ENCODE measurements around the gene C9orf153. TPM values are rescaled to one million over a fixed set of nuclear protein-coding genes. Genes with fewer than 3 reads are reported as not detected.

The C9orf153 gene
- total and polyA plus RNA-seq, 2 of the 8 experiments (the other 6 are each of a cell fraction or from before 2014, with no cell fraction given): not detected

GRCh38 chr9:86274821-86275643 lies 15.6 kb upstream of the C9orf153 start:
- Histone ChIP-seq H2AFZ (ENCODE audit: low read length) (no peak overlapping the region), H3K56ac (replicated peaks; ENCODE audit: insufficient read length, low read depth, low read length) (no peak overlapping the region), H3K14ac (ENCODE audit: insufficient read length) (no peak overlapping the region), H3K79me2 (ENCODE audit: control insufficient read depth in 1 of 2, insufficient read depth in 2 of 2, low read length in 2 of 2) (peaks cover 6 to 57% of the 10 kb centered on the region in 2 experiments), H4K5ac (ENCODE audit: insufficient read length, low read depth, low read length) (no peak overlapping the region), H3K23ac (ENCODE audit: insufficient read length) (no peak overlapping the region), H4K20me1 (replicated peaks in 1 of 2; ENCODE audit: control insufficient read depth in 1 of 2, insufficient read depth in 2 of 2, low read length in 2 of 2) (peaks cover 1 to 9% of the 10 kb centered on the region in 2 experiments), H3K36me3 (ENCODE audit: control insufficient read depth in 2 of 4, insufficient read depth in 4 of 4, low read length in 3 of 4) (peaks cover 5 to 43% (median 22%) of the 10 kb centered on the region in 4 experiments; a peak in 7 of 8 replicates), H2BK5ac (ENCODE audit: low read depth, low read length) (no peak overlapping the region), H3K4ac (replicated peaks; ENCODE audit: insufficient read length, low read depth, low read length) (no peak overlapping the region), H2BK15ac (ENCODE audit: low read length) (no peak overlapping the region), H3K9me3 (ENCODE audit: insufficient read depth in 2 of 2, low read depth in 1 of 2, low read length in 1 of 2) (no peaks in the 10 kb centered on the region; a peak in 1 of 4 replicates), H4K8ac (ENCODE audit: extremely low read depth, insufficient read depth, low read length) (no peak overlapping the region), H3K4me2 (ENCODE audit: insufficient read depth in 1 of 2, low read depth in 2 of 2, low read length in 2 of 2) (no peak overlapping the region), H3K79me1 (ENCODE audit: low read depth, low read length) (peaks cover 9% of the 10 kb centered on the region), H3K27me3 (replicated peaks in 1 of 4; ENCODE audit: control insufficient read depth in 3 of 4, extremely low read depth in 1 of 4, insufficient read depth in 3 of 4, low read length in 3 of 4) (no peaks in the 10 kb centered on the region), H2BK120ac (replicated peaks; ENCODE audit: low read depth, low read length) (no peak overlapping the region), H3K9ac (replicated peaks in 1 of 4; ENCODE audit: extremely low read depth in 1 of 4, low read depth in 3 of 4, low read length in 3 of 4) (no peak overlapping the region), H3K4me1 (replicated peaks in 1 of 4; ENCODE audit: control insufficient read depth in 3 of 4, insufficient read depth in 4 of 4, low read length in 3 of 4) (peaks cover 0 to 4% (median 2%) of the 10 kb centered on the region in 4 experiments; a peak in 2 of 7 replicates), H2BK12ac (ENCODE audit: low read depth, low read length) (no peak overlapping the region), H2AK5ac (ENCODE audit: low read depth, low read length) (no peak overlapping the region), H3K18ac (ENCODE audit: extremely low read depth, low read length) (no peak overlapping the region), H2BK20ac (ENCODE audit: low read length) (no peak overlapping the region), H3K4me3 (ENCODE audit: extremely low read depth in 1 of 4, insufficient read depth in 2 of 4, low read depth in 3 of 4, low read length in 4 of 4) (no peak overlapping the region), H3K27ac (ENCODE audit: low read depth, low read length) (no peak overlapping the region), H3K23me2 (ENCODE audit: low read depth, low read length) (no peaks in the 10 kb centered on the region), H4K91ac (replicated peaks; ENCODE audit: insufficient read length, low read length) (no peak overlapping the region)
- TF ChIP-seq TEAD4 (IDR thresholded peaks at IDR 0.05; ENCODE audit: low read depth, low read length) (peak; percentile 70; the same call in 1 of the 2 replicates), CHD2 (IDR thresholded peaks at IDR 0.05; ENCODE audit: low read length) (no peak)
- ChIA-PET CTCF (ENCODE audit: partially characterized antibody) (interaction anchor here (0.6 to 3.2 kb wide), 20 partner anchors 8 to 246 kb away, joined by 3 to 21 read pairs (median 4); partner anchors contain the start of gene C9orf153), POLR2A (ENCODE audit: partially characterized antibody) (interaction anchor here (0.9 kb wide), 1 partner anchor 332 kb away, joined by 3 read pairs; no protein-coding TSS in a partner anchor)
- 93% methylated on average over 7 of the region's 7 CpGs; no CpG with 5 or more reads in 1 of the 2 experiments for WGBS, 2 experiments (ENCODE audit: extremely low coverage in 1 of 2, insufficient coverage in 1 of 2, insufficient read length in 1 of 2, insufficient replicate concordance in 2 of 2, low coverage in 1 of 2, low lambda C conversion rate in 2 of 2, missing lambda C conversion rate in 1 of 2)
- no peak for FAIRE-seq
- DNase-seq (ENCODE audit: low read depth in 1 of 2, low spot score in 2 of 2): no peak

Measured in H1 (cell line).